Peyer's patch (tissue), 4 donors: ENCODE measurements around the gene HTT-AS. TPM values are rescaled to one million over a fixed set of nuclear protein-coding genes. Genes with fewer than 3 reads are reported as not detected.

Experiments used
- DNase-seq, 3 donors: peaks; one replicate each; pipeline ENCODE4 v3.0.0-alpha.2; 2017 to 2019
- H3K27ac ChIP-seq, 4 donors: fragments of 200-600 bp; sonication (generic); one replicate each; pipeline ENCODE4 v1.5.1; 2016 to 2019
- H3K27me3 ChIP-seq, 2 donors: fragments of 200-600 bp; sonication (generic); one replicate each; pipeline ENCODE4 v1.5.1; 2019
- H3K36me3 ChIP-seq, 3 donors: fragments of 200-600 bp; sonication (generic); one replicate each; pipeline ENCODE4 v1.5.1; 2016 to 2019
- H3K4me1 ChIP-seq, 4 donors: fragments of 200-600 bp; sonication (generic); one replicate each; pipeline ENCODE4 v1.5.1; 2016 to 2019
- H3K4me3 ChIP-seq, 4 donors: fragments of 200-600 bp; sonication (generic); 1 replicate in 3 of 4; 2 replicates in 1 of 4; pipeline ENCODE4 v1.5.1; 2016 to 2019; ENCODE audit warnings: mild to moderate bottlenecking in 1 of 4
- H3K9me3 ChIP-seq, 4 donors: fragments of 200-600 bp; sonication (generic); one replicate each; pipeline ENCODE4 v1.5.1; 2016 to 2019; ENCODE audit warnings: mild to moderate bottlenecking in 1 of 4
- POLR2A ChIP-seq, 2 donors: fragments of 450-650 bp; IDR thresholded peaks; one replicate each; pipeline ENCODE4 v1.5.1; 2017; ENCODE audit warnings: antibody characterized with exemption in 2 of 2, mild to moderate bottlenecking in 2 of 2, moderate library complexity in 2 of 2
- small RNA-seq, 2 donors: library from RNA; depleted of rRNA; stranded (forward); fragments of <200 nt; gene quantifications; one replicate each; pipeline ENCODE3, GENCODE V24; 2016
- total RNA-seq, 4 donors: library from RNA; depleted of rRNA; stranded (reverse); fragments of >200 nt; gene quantifications; one replicate each; pipeline ENCODE4 v1.1.0, GENCODE V29; 2016
- TF ChIP-seq, protein P1 (sequence below), 6 experiments: fragments of 450-650 bp in 4 of 6; fragments of 200-600 bp in 2 of 6; sonication (generic) in 1 of 6; IDR thresholded peaks; one replicate each; pipeline ENCODE4 v1.5.1; 2017 to 2019; ENCODE audit warnings: antibody characterized with exemption in 6 of 6, mild to moderate bottlenecking in 3 of 6, moderate library complexity in 1 of 6

Gene HTT-AS
- total RNA-seq, 4 donors from 2014 or later, result not detected

DNA sequence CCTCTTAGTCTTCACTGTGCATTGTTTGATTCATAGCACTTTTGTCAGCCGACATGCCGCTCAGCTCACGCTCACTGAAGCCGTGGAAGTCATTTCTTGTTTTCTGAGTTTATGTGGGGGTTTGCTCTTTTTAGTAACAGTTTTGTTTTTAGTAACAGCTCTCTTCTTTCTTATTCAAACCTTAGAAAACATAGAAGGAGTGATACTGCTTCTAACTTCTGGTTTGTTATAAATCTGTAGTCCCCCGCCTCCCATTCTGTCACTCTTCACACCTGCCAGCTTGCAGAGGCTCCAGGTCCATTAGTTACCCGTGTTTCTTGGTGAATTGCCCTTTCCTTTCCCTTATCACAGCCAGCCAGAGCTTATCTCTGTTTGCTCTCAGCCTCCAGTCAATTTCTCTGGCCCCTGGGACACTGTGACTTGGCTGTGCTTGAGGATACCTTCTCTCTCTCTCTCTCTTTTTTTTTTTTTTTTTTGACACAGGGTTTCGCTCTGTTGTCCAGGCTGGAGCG, 60.4 kb downstream of the HTT-AS start:
- Histone ChIP-seq H3K27ac (no peak overlapping the region), H3K9me3 (no peaks in the 10 kb centered on the region), H3K36me3 (no peaks in the 10 kb centered on the region), H3K4me3 (no peak overlapping the region), H3K27me3 (no peaks in the 10 kb centered on the region), H3K4me1 (no peaks in the 10 kb centered on the region)
- TF ChIP-seq, protein P1, sequence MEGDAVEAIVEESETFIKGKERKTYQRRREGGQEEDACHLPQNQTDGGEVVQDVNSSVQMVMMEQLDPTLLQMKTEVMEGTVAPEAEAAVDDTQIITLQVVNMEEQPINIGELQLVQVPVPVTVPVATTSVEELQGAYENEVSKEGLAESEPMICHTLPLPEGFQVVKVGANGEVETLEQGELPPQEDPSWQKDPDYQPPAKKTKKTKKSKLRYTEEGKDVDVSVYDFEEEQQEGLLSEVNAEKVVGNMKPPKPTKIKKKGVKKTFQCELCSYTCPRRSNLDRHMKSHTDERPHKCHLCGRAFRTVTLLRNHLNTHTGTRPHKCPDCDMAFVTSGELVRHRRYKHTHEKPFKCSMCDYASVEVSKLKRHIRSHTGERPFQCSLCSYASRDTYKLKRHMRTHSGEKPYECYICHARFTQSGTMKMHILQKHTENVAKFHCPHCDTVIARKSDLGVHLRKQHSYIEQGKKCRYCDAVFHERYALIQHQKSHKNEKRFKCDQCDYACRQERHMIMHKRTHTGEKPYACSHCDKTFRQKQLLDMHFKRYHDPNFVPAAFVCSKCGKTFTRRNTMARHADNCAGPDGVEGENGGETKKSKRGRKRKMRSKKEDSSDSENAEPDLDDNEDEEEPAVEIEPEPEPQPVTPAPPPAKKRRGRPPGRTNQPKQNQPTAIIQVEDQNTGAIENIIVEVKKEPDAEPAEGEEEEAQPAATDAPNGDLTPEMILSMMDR (IDR thresholded peaks at IDR 0.05), result no peak
- TF ChIP-seq POLR2A (IDR thresholded peaks at IDR 0.05), result no peak
- no peak for DNase-seq

Small RNA genes lying within 50 kb of the gene (small RNA-seq; reads per million reads assigned to genes)
- gene RF02134, result 0 reads per million in 2 donors
- gene RF02135, result 0 reads per million in 2 donors
- 0 reads per million in 2 donors for gene RNU6-204P

Other genes with a start within 250 kb of the HTT-AS start
- gene ADD1, start 230.7 kb downstream of the HTT-AS start, total RNA-seq, result 100 to 1,000 TPM; 290 to 470 (median 372) TPM
- 10 to 100 TPM; 13.0 to 76.7 (median 18.6) TPM for gene NOP14, start 111.1 kb downstream of the HTT-AS start, total RNA-seq
- gene GRK4, start 111.0 kb downstream of the HTT-AS start, total RNA-seq, result 10 to 100 TPM in 1 of 4 donors, 1 to 10 TPM in 2, under 1 TPM in 1; 0.95 to 17.3 (median 1.5) TPM
- 100 to 1,000 TPM in 2 of 4 donors, 10 to 100 TPM in 2; 62.3 to 133 (median 113) TPM for gene HTT, start 143 bp upstream of the HTT-AS start, total RNA-seq
- gene MSANTD1, start 174.6 kb upstream of the HTT-AS start, total RNA-seq, result 1 to 10 TPM in 3 of 4 donors, under 1 TPM in 1; 0.35 to 2.5 (median 1.5) TPM
- gene RGS12, start 218.5 kb upstream of the HTT-AS start, total RNA-seq, result 10 to 100 TPM; 24.3 to 36.5 (median 35.3) TPM